ENCODE results near the gene FAM163A. TPM values are rescaled to one million over a fixed set of nuclear protein-coding genes. Genes with fewer than 3 reads are reported as not detected.

FAM163A gene
- total and polyA plus RNA-seq, 9 of the 15 experiments (the other 6 are each of a cell fraction or from before 2014, with no cell fraction given) = not detected

DNA sequence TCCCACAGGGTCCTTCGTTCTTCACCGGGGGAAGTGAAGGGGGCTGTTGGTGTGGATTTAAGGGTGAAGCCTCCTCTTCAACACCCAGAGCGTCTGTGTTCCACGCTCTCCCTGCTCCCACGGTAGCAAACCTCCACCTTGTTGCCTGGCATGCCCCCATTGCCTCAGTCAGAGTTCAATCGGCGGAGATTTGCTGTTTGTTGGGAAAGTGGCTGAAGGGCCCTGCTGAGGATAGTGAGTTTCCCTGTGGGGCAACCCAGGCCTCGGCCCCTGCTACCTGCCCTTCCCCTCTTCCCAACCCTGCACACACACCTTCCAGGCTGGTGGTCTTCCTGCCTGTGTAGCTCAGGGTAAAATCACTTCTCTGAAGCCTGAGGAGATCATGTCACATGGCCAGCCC lies 74.0 kb downstream of the FAM163A start:
- ChIA-PET CTCF (ENCODE audit: low intra/inter-chr PET ratio) (no interaction called here), POLR2A (interaction anchor here (0.9 to 1.4 kb wide), 2 partner anchors 13 to 19 kb away, joined by 3 read pairs; no protein-coding TSS in a partner anchor)
- ATAC-seq (no peak), FAIRE-seq (no peak), DNase-seq (ENCODE audit: extremely low read depth in 1 of 4, low spot score in 3 of 4) (no peak)
- Histone ChIP-seq H3K9me3 (replicated peaks; ENCODE audit: control insufficient read depth, insufficient read depth, low read depth, low read length) (no peaks in the 10 kb centered on the region), H3K27me3 (ENCODE audit: control insufficient read depth in 2 of 2, insufficient read depth in 2 of 2, low read length in 2 of 2) (peaks cover 39 to 55% of the 10 kb centered on the region in 2 experiments), H3K79me2 (ENCODE audit: control insufficient read depth, insufficient read depth, low read length) (no peaks in the 10 kb centered on the region), H3K4me1 (replicated peaks in 1 of 2; ENCODE audit: control insufficient read depth in 2 of 2, insufficient read depth in 2 of 2, low read length in 2 of 2) (peaks cover 20 to 32% of the 10 kb centered on the region in 2 experiments), H3K36me3 (ENCODE audit: control insufficient read depth, insufficient read depth, low read length) (no peaks in the 10 kb centered on the region), H3K4me2 (ENCODE audit: insufficient read depth, low read length) (no peak overlapping the region), H4K20me1 (replicated peaks; ENCODE audit: control insufficient read depth, insufficient read depth, low read length) (peaks cover 3% of the 10 kb centered on the region; the same call in 1 of the 2 replicates), H3K9me1 (ENCODE audit: control insufficient read depth, insufficient read depth, low read length) (no peaks in the 10 kb centered on the region), H3K9ac (ENCODE audit: insufficient read depth in 1 of 2, low read depth in 2 of 2, low read length in 2 of 2) (no peak overlapping the region; a peak in 1 of 4 replicates), H2AFZ (ENCODE audit: low read depth, low read length) (no peak overlapping the region), H3K27ac (ENCODE audit: extremely low read depth, low read depth, low read length) (no peak overlapping the region), H3K4me3 (no peak overlapping the region)
- in situ Hi-C loops (cut with MboI) = no loop called here
- WGBS (ENCODE audit: insufficient coverage, low coverage, missing lambda C conversion rate) = 49% methylated on average over 8 of the region's 8 CpGs
- no TSS peak for BruUV-seq (replicated peaks)
- intact Hi-C loops (cut with micrococcal nuclease) = loop anchor here (10.0 kb wide), 2 partner anchors 562 to 732 kb away; partner anchors contain the start of gene TOR3A
- TF ChIP-seq, protein P1, sequence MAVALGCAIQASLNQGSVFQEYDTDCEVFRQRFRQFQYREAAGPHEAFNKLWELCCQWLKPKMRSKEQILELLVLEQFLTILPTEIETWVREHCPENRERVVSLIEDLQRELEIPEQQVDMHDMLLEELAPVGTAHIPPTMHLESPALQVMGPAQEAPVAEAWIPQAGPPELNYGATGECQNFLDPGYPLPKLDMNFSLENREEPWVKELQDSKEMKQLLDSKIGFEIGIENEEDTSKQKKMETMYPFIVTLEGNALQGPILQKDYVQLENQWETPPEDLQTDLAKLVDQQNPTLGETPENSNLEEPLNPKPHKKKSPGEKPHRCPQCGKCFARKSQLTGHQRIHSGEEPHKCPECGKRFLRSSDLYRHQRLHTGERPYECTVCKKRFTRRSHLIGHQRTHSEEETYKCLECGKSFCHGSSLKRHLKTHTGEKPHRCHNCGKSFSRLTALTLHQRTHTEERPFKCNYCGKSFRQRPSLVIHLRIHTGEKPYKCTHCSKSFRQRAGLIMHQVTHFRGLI (CRISPR knock-in tag; IDR thresholded peaks at IDR 0.05) = no peak
- TF ChIP-seq KDM5B (IDR thresholded peaks at IDR 0.05; ENCODE audit: insufficient replicate concordance, low read depth, low read length) (no peak), L3MBTL2 (IDR thresholded peaks at IDR 0.05) (no peak), KDM2B (CRISPR knock-in tag; IDR thresholded peaks at IDR 0.05) (no peak), BRD4 (IDR thresholded peaks at IDR 0.05) (no peak), ADNP (tag; IDR thresholded peaks at IDR 0.05) (no peak), ZNF23 (CRISPR knock-in tag; IDR thresholded peaks at IDR 0.05) (no peak), MTA3 (IDR thresholded peaks at IDR 0.05; ENCODE audit: borderline replicate concordance) (no peak), HDAC1 (IDR thresholded peaks at IDR 0.05) (no peak), ZFX (CRISPR knock-in tag; IDR thresholded peaks at IDR 0.05) (no peak), MTA1 (IDR thresholded peaks at IDR 0.05; ENCODE audit: borderline replicate concordance) (no peak), SMAD3 (CRISPR knock-in tag; conservative IDR thresholded peaks at IDR 0.05) (no peak), SMAD1 (IDR thresholded peaks at IDR 0.05; ENCODE audit: low read depth, low read length, partially characterized antibody) (no peak), ASH1L (IDR thresholded peaks at IDR 0.05; ENCODE audit: borderline replicate concordance, low read depth, partially characterized antibody) (no peak)
- TF ChIP-seq, protein P2, sequence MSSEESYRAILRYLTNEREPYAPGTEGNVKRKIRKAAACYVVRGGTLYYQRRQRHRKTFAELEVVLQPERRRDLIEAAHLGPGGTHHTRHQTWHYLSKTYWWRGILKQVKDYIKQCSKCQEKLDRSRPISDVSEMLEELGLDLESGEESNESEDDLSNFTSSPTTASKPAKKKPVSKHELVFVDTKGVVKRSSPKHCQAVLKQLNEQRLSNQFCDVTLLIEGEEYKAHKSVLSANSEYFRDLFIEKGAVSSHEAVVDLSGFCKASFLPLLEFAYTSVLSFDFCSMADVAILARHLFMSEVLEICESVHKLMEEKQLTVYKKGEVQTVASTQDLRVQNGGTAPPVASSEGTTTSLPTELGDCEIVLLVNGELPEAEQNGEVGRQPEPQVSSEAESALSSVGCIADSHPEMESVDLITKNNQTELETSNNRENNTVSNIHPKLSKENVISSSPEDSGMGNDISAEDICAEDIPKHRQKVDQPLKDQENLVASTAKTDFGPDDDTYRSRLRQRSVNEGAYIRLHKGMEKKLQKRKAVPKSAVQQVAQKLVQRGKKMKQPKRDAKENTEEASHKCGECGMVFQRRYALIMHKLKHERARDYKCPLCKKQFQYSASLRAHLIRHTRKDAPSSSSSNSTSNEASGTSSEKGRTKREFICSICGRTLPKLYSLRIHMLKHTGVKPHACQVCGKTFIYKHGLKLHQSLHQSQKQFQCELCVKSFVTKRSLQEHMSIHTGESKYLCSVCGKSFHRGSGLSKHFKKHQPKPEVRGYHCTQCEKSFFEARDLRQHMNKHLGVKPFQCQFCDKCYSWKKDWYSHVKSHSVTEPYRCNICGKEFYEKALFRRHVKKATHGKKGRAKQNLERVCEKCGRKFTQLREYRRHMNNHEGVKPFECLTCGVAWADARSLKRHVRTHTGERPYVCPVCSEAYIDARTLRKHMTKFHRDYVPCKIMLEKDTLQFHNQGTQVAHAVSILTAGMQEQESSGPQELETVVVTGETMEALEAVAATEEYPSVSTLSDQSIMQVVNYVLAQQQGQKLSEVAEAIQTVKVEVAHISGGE (CRISPR knock-in tag; IDR thresholded peaks at IDR 0.05) = no peak
- TF ChIP-seq, protein P3, sequence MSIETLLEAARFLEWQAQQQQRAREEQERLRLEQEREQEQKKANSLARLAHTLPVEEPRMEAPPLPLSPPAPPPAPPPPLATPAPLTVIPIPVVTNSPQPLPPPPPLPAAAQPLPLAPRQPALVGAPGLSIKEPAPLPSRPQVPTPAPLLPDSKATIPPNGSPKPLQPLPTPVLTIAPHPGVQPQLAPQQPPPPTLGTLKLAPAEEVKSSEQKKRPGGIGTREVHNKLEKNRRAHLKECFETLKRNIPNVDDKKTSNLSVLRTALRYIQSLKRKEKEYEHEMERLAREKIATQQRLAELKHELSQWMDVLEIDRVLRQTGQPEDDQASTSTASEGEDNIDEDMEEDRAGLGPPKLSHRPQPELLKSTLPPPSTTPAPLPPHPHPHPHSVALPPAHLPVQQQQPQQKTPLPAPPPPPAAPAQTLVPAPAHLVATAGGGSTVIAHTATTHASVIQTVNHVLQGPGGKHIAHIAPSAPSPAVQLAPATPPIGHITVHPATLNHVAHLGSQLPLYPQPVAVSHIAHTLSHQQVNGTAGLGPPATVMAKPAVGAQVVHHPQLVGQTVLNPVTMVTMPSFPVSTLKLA (conservative IDR thresholded peaks at IDR 0.05) = no peak
